ENCODE data around the gene ANXA10. TPM values are rescaled to one million over a fixed set of nuclear protein-coding genes. Genes with fewer than 3 reads are reported as not detected.

ANXA10 gene
- total and polyA plus RNA-seq, 2 of the 8 experiments (the other 6 are each of a cell fraction or from before 2014, with no cell fraction given), result not detected

GRCh38 chr4:168126952-168127351 lies 34.6 kb downstream of the ANXA10 start (continued):
- no peak for TF ChIP-seq CTBP2 (IDR thresholded peaks at IDR 0.05; ENCODE audit: borderline replicate concordance, insufficient read depth, insufficient read length, low read length)
- TF ChIP-seq EP300 (IDR thresholded peaks at IDR 0.05; ENCODE audit: borderline replicate concordance in 1 of 2, low read depth in 2 of 2, low read length in 2 of 2), result no peak

Data from H1 (cell line).